Superior temporal gyrus (tissue), 1 donor: ENCODE results near the gene NOC3L.
A peak's percentile ranks its signal among the peaks of the same experiment; 100 is the strongest.
"Not testable (repeated sequence)": the region's sequence is repeated elsewhere in the genome, so short reads cannot be mapped to it uniquely, and the experiment has no call there.

Experiments used
- DNase-seq: peaks from one replicate; pipeline ENCODE4 v3.0.0-alpha.2; 2016; ENCODE audit errors: extremely low spot score

The NOC3L gene

GRCh38 chr10:94362360-94363250, at the start of gene NOC3L:
Gene NOC3L, minus strand, starts transcription at chr10:94362939. Its CDS starts 101 bp downstream, at chr10:94362838.
- peak; percentile 98 for DNase-seq

DNA sequence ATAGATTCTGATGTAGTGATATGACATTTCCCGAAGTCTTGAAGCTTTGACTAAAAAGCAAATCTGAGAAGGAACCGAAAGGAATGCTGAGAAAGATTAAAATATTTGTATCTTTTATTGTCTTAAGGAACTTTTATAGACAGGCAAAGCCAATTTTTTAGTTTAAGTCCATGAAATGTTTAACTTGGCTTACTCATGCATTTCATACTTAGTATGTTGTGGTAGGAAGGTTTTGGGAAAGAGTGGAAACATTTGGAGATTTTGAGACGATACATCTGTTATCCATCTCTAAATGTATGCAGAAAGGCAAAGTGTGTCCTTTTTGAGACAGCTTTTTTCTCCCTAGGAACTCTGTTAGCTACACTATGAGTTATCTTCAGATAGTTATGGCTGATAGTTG, 49.7 kb upstream of the NOC3L start:
- DNase-seq, result no peak

DNA sequence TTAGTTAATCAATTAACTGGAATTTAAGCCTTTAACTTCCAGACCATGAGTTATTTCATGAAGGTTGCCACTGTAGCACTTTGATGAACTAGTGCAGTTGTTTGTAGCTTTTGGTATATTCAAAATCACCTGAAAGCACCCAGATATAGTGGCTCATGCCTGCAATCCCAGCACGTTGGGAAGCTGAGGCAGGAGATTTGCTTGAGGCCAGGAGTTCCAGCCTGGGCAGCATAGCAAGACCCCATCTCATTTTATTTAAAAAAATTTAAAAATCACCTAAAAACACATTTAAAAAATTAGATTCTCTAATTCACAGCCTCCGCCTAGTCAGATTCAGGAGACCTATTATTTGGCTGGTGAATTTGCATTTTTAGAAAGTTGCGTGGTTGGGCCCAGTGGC, 48.6 kb upstream of the NOC3L start:
- no peak for DNase-seq

DNA sequence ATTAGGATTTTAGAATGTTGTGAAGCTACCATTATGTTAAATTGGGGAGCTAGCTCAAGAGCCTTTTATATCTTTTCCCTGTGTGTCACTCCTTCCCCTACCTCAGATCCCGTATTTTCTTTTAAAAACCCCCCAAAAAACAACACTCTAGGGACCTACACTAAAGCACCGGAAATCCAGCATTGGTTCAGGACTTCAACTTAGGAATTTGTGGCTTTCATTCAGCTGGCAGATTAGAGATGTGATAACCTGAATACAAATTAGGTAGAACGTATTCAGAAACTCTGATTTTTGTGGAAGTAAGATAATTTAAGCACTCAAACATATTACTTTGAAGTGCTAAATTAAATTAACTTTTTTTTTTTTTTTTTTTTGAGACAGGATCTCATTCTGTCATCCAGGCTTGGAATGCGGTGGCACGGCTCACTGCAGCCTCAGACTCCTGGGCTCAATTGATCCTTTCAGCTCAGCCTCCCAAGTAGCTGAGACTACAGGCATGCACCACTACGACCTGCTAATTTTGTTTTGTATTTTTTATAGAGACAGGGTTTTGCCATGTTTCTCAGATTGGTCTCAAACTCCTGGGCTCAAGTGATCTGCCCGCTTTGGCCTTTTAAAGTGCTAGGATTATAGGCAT, 46.4 kb upstream of the NOC3L start:
- DNase-seq, result no peak

DNA sequence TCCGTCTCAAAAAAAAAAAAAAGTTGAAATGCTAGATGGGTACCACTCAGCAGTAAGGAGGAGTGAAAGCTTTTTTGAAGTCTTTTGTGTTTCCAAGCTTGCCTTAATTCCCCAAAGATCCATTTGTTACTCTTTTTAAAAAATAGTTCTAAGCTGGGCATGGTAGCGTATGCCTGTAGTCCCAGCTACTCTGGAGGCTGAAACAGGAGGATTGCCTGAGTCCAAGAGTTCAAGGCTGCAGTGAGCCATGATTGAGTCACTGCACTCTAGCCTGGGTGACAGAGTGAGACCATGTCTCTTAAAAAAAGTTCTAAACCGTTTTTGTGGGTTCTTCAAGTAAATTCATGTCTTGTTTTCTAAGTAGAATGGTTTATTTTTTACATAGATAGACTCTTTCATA, 44.9 kb upstream of the NOC3L start:
- DNase-seq, result no peak

GRCh38 chr10:94405406-94405805, 42.7 kb upstream of the NOC3L start:
- no peak for DNase-seq

GRCh38 chr10:94403380-94404213, 40.9 kb upstream of the NOC3L start:
- DNase-seq, result peak; percentile 67

DNA sequence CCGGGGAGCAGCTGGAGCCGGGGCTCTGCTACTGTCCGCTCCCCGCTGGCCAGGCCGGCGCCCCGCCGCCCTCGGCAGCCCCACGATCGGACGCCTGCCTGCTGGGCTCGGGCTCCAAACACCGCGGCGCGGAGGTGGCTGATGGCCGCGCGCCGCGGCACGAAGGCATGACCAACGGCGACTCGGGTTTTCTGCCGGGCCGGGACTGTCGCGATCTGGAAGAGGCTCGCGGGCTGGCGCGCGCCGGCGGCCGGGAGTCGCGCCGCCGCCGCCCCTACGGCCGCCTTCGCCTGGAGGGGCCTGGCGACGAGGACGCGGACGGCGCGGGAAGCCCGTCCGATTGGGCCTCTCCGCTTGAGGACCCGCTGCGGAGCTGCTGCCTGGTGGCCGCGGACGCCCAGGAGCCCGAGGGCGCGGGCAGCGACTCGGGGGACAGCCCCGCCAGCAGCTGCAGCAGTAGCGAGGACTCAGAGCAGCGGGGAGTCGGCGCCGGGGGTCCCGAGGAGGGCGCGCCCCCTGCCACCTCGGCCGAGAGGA, 40.2 kb upstream of the NOC3L start:
- no peak for DNase-seq

DNA sequence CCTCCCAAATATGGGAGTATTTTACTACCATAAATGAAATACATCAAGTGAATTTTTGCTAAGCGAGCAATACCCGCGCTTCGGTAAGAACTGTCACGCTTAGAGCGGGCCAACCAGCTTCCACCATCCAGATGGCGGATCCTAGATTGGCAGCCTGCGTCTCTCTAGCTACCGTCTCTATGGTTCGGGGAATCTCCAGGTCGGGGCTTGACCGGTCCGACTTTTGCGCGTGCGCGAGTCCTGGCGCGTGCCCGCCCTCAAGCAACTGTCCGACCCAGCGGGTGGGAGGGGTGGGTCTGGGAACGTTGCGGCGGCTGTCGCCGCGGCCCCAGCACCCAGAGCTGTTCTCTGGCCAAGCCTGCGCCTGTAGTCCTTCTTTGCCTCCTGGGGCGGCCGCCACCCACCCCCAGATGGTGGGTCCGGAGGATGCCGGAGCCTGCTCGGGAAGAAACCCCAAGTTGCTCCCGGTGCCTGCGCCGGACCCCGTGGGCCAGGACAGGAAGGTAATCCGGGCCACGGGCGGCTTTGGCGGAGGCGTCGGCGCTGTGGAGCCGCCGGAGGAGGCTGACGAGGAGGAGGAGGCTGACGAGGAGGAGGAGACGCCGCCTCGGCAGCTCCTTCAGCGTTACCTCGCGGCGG, 39.6 kb upstream of the NOC3L start, which contains the start of gene TBC1D12:
Gene TBC1D12 (plus strand): TSS at position 338 of the 639 bp plus-strand sequence. CDS start 73 bp downstream, at position 411.
- peak; percentile 98 for DNase-seq

- no peak for DNase-seq
Observed at GRCh38 chr10:94398762-94399161, 36.0 kb upstream of the NOC3L start.

DNA sequence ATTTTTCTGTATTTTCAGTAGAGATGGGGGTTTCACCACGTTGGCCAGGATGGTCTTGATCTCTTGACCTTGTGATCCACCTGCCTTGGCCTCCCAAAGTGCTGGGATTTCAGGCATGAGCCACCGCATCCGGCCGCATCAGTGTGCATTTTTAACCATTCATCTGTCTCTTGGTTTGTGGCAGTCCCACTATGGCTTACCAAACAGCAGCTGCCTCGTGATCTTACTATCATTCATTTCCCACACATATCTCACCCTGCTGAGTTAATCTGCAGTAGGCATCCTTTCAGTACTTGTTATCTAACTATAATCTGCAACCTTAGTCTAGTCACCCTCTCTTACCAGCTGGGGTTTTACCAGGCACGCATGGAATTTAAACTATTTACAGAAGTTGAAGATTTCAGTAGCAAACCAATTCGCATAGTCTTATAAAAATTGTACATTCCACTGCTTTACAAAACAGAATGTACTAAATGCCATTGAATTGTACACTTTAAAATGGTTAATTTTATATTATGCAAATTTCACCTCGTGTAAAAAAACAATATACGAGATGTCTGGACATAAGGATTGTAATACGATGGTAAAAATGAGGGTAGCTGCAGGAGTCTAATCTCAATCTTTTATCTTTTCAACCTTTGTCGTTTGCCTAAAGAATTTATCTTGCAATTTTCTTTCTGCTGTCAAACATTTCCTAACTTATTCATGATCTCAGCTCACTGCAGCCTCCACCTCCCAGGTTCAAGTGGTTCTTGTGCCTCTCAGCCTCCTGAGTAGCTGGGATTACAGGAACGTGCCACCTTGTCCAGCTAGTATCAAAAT, 35.0 kb upstream of the NOC3L start:
- no peak for DNase-seq

GRCh38 chr10:94392117-94392516, 29.4 kb upstream of the NOC3L start:
- DNase-seq, result not testable (repeated sequence)

GRCh38 chr10:94385733-94386132, 23.0 kb upstream of the NOC3L start:
- not testable (repeated sequence) for DNase-seq

GRCh38 chr10:94383530-94383929, 20.8 kb upstream of the NOC3L start:
- no peak for DNase-seq

- DNase-seq, result no peak
Observed at GRCh38 chr10:94376865-94377264, 14.1 kb upstream of the NOC3L start.

- DNase-seq, result no peak
Observed at GRCh38 chr10:94375374-94375773, 12.6 kb upstream of the NOC3L start.

DNA sequence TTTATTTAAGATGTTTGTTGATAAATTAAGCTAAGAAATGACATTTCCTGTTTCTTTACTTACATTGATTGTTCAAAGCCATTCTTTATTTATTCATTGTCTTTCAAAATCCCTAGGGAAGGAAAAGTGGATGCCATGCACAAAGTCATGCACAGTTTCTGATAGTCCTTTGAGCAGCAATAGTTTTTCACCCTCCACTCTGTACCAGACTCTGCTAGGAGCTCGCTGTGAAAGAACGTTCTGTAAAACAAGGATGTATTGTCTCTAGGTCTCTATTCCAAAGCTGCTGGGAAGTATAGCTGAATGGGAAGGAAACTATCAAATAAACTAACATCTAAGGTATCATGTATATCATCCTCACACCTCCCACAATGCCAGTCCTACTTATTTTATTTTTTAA, 7.8 kb upstream of the NOC3L start:
- peak; percentile 89 for DNase-seq

DNA sequence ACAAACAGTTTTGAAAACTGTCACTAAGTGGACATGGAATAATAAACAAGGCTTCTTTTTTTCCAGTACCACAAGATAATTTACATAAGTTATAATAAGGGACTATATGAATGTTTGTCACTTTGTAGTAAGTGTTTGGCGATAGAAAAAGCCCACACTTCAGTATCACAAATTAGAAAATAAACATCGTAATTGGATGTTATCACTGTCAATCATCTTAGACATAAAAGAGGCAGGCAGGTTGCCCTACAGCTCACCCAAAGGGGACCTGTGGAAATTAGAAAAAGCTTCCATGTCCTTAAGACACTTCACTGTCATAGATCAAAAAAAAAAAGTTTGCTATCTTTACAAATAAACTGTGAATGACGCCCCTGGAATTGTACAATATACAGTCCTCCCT, 3.6 kb upstream of the NOC3L start:
- DNase-seq, result peak; percentile 27

GRCh38 chr10:94364482-94364881, 1.7 kb upstream of the NOC3L start:
- no peak for DNase-seq

DNA sequence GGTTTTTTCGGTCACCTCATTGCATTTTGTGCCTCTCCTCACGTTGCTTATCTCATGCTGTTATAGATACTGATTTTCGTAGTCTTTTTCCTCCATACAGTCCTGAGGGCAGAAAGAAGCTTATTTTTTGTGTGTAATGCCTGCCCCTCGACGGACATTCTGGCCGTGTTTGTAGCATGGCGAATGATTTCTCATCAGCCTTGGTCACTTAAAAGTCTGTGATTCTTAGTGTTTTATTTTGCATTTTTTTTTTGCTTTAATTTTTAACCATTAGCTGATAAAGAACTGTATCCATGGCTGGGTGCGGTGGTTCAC, 469 bp upstream of the NOC3L start:
- DNase-seq, result no peak
